ENCODE results near the gene ZNF593. TPM values are rescaled to one million over a fixed set of nuclear protein-coding genes. Genes with fewer than 3 reads are reported as not detected.

ZNF593 gene
- total and polyA plus RNA-seq, 2 donors from 2014 or later: 22.4 to 93.2 TPM

DNA sequence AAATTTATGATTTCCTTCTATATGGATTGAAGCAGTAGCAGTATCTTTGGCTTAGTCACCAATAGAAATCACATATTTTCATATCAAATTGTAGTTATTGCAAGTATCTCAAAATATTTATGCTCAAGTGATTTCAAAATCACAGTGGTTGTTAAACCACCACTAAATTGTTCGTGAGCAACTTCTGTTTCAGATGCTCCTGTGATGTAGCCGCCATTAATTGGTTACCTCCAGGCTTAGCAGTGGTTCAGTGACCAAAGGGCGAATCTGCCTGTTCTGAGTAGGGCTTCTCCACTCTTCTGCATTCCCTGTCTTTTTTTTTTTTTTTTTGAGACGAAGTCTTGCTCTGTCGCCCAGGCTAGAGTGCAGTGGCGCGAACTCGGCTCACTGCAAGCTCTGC is 5.6 kb downstream of the ZNF593 start:
- Histone ChIP-seq H3K4me1 (ENCODE audit: control insufficient read depth in 2 of 3, insufficient read depth in 2 of 3, low read depth in 1 of 3, low read length in 3 of 3) (peaks cover 0 to 7% (median 5%) of the 10 kb centered on the region in 3 donors), H3K27ac (ENCODE audit: low read depth in 2 of 2, low read length in 2 of 2) (no peak overlapping the region), H3K9ac (ENCODE audit: low read length in 3 of 3) (no peak overlapping the region), H3K9me3 (ENCODE audit: control insufficient read depth in 2 of 3, insufficient read depth in 1 of 3, low read length in 3 of 3) (no peaks in the 10 kb centered on the region), H3K4me3 (ENCODE audit: low read length in 3 of 3) (no peak overlapping the region), H3K36me3 (ENCODE audit: control insufficient read depth in 2 of 3, insufficient read depth in 3 of 3, low read length in 3 of 3) (peaks cover 0 to 3% (median 0%) of the 10 kb centered on the region in 3 donors), H3K27me3 (ENCODE audit: control insufficient read depth, insufficient read depth, low read length) (no peaks in the 10 kb centered on the region)
- FAIRE-seq: no peak
- DNase-seq: no peak
- intact Hi-C loops (cut with DNase I): no loop called here
- TF ChIP-seq, protein P1, sequence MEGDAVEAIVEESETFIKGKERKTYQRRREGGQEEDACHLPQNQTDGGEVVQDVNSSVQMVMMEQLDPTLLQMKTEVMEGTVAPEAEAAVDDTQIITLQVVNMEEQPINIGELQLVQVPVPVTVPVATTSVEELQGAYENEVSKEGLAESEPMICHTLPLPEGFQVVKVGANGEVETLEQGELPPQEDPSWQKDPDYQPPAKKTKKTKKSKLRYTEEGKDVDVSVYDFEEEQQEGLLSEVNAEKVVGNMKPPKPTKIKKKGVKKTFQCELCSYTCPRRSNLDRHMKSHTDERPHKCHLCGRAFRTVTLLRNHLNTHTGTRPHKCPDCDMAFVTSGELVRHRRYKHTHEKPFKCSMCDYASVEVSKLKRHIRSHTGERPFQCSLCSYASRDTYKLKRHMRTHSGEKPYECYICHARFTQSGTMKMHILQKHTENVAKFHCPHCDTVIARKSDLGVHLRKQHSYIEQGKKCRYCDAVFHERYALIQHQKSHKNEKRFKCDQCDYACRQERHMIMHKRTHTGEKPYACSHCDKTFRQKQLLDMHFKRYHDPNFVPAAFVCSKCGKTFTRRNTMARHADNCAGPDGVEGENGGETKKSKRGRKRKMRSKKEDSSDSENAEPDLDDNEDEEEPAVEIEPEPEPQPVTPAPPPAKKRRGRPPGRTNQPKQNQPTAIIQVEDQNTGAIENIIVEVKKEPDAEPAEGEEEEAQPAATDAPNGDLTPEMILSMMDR (IDR thresholded peaks at IDR 0.05; ENCODE audit: borderline replicate concordance, extremely low read depth, insufficient read depth): no peak

DNA sequence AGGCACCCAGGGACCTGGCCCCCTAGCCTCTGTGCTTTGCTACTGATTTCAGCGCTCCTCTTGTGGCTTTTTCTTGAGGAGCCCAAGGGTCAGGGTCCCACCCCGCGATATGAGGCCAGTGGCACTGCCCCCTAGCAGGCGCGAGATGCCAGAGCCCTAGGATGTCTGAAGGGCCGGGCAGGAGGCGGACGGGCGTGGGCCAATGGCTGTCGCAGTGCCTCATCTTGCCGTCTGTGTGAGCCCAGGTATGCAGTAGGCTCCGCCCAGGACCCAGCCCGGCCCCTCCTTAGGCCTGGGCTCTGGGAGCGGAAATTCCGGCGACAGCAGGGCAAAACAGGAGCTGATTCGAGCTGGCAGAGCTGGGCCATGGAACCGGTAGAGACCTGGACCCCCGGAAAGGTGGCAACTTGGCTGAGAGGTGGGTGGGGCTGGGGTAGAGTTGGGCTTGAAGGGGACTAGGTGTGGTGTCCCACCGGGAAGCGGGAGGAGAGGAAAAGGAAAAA is 7.5 kb downstream of the ZNF593 start, which contains the start of gene CNKSR1:
CNKSR1 (plus strand) TSS at position 310 of the 503 bp plus-strand sequence; CDS start at position 367, 57 bp downstream.
- Histone ChIP-seq H3K4me3 (ENCODE audit: low read length in 3 of 3) (peak within 1 kb of the TSS in 2 of 3 donors; percentile 12 to 35), H3K36me3 (ENCODE audit: control insufficient read depth in 2 of 3, insufficient read depth in 3 of 3, low read length in 3 of 3) (no peaks in the 10 kb centered on the region), H3K9ac (ENCODE audit: low read length in 3 of 3) (no peak within 1 kb of the TSS), H3K27ac (ENCODE audit: low read depth in 2 of 2, low read length in 2 of 2) (peak within 1 kb of the TSS; percentile 2 to 32), H3K4me1 (ENCODE audit: control insufficient read depth in 2 of 3, insufficient read depth in 2 of 3, low read depth in 1 of 3, low read length in 3 of 3) (peaks cover 0 to 2% (median 0%) of the 10 kb centered on the region in 3 donors), H3K9me3 (ENCODE audit: control insufficient read depth in 2 of 3, insufficient read depth in 1 of 3, low read length in 3 of 3) (no peaks in the 10 kb centered on the region), H3K27me3 (ENCODE audit: control insufficient read depth, insufficient read depth, low read length) (no peaks in the 10 kb centered on the region)
- intact Hi-C loops (cut with DNase I): no loop called here
- no peak for FAIRE-seq
- TF ChIP-seq, protein P1 (IDR thresholded peaks at IDR 0.05; ENCODE audit: borderline replicate concordance, extremely low read depth, insufficient read depth): no peak
- peak; percentile 67 to 86 (median 77) for DNase-seq

DNA sequence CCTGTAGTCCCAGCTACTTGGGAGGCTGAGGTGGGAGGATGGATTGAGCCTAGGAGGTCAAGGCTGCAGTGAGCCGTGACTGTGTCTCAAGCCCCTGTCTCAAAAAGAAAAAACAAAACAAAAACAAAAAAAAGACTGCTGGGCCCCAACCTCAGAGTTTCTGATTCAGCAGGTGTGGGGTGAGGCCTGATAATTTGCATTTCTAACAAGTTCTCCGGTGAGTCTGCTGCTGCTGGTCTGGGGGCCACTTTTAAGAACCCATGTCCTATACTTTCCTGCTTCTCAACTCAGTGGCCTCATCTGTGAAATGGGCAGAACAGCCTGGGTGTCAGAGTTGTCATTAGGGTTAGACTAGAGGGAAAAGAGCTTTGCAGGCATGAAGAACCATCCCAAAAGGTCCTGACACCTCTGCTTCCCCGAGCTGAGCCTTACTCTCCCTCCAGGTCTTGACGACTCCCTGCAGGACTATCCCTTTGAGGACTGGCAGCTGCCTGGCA is 10.3 kb downstream of the ZNF593 start:
- no peak overlapping the region for H3K9ac ChIP-seq (ENCODE audit: low read length in 3 of 3)
- TF ChIP-seq, protein P1 (IDR thresholded peaks at IDR 0.05; ENCODE audit: borderline replicate concordance, extremely low read depth, insufficient read depth): no peak
- no peak overlapping the region for H3K27ac ChIP-seq (ENCODE audit: low read depth in 2 of 2, low read length in 2 of 2)
- no peak for FAIRE-seq
- peaks cover 0 to 2% (median 0%) of the 10 kb centered on the region in 3 donors for H3K4me1 ChIP-seq (ENCODE audit: control insufficient read depth in 2 of 3, insufficient read depth in 2 of 3, low read depth in 1 of 3, low read length in 3 of 3)
- H3K9me3 ChIP-seq (ENCODE audit: control insufficient read depth in 2 of 3, insufficient read depth in 1 of 3, low read length in 3 of 3): no peaks in the 10 kb centered on the region
- intact Hi-C loops (cut with DNase I): no loop called here
- no peak for DNase-seq
- H3K36me3 ChIP-seq (ENCODE audit: control insufficient read depth in 2 of 3, insufficient read depth in 3 of 3, low read length in 3 of 3): no peaks in the 10 kb centered on the region
- no peaks in the 10 kb centered on the region for H3K27me3 ChIP-seq (ENCODE audit: control insufficient read depth, insufficient read depth, low read length)
- no peak overlapping the region for H3K4me3 ChIP-seq (ENCODE audit: low read length in 3 of 3)

Measured in kidney (tissue), 14 donors.